ENCODE results near the gene AP3S2. TPM values are rescaled to one million over a fixed set of nuclear protein-coding genes. Genes with fewer than 3 reads are reported as not detected.

AP3S2 gene
- total and polyA plus RNA-seq, 2 of the 8 experiments (the other 6 are each of a cell fraction or from before 2014, with no cell fraction given), result 19.2 to 45.4 TPM

- H2AK5ac ChIP-seq (ENCODE audit: low read depth, low read length), result no peak overlapping the region
- H3K79me2 ChIP-seq (ENCODE audit: control insufficient read depth in 1 of 2, insufficient read depth in 2 of 2, low read length in 2 of 2), result no peaks in the 10 kb centered on the region
- 85% methylated on average over 3 of the region's 3 CpGs; no CpG with 5 or more reads in 1 of the 2 experiments for WGBS, 2 experiments (ENCODE audit: extremely low coverage in 1 of 2, insufficient coverage in 1 of 2, insufficient read length in 1 of 2, insufficient replicate concordance in 2 of 2, low coverage in 1 of 2, low lambda C conversion rate in 2 of 2, missing lambda C conversion rate in 1 of 2)
These were observed 33.4 kb downstream of the AP3S2 start for GRCh38 chr15:89860431-89860830.

More at GRCh38 chr15:89860431-89860830, 33.4 kb downstream of the AP3S2 start:
- Histone ChIP-seq H4K5ac (ENCODE audit: insufficient read length, low read depth, low read length) (no peak overlapping the region), H2BK120ac (replicated peaks; ENCODE audit: low read depth, low read length) (no peak overlapping the region), H3K4me3 (ENCODE audit: extremely low read depth in 1 of 4, insufficient read depth in 2 of 4, low read depth in 3 of 4, low read length in 4 of 4) (no peak overlapping the region), H3K9ac (replicated peaks in 1 of 4; ENCODE audit: extremely low read depth in 1 of 4, low read depth in 3 of 4, low read length in 3 of 4) (no peak overlapping the region), H3K4me2 (ENCODE audit: insufficient read depth in 1 of 2, low read depth in 2 of 2, low read length in 2 of 2) (no peak overlapping the region), H3K27ac (ENCODE audit: low read depth, low read length) (no peak overlapping the region), H3K23ac (ENCODE audit: insufficient read length) (no peak overlapping the region), H3K4me1 (replicated peaks in 1 of 4; ENCODE audit: control insufficient read depth in 3 of 4, insufficient read depth in 4 of 4, low read length in 3 of 4) (no peaks in the 10 kb centered on the region), H4K91ac (replicated peaks; ENCODE audit: insufficient read length, low read length) (no peak overlapping the region), H3K23me2 (ENCODE audit: low read depth, low read length) (no peaks in the 10 kb centered on the region), H3K27me3 (replicated peaks in 1 of 4; ENCODE audit: control insufficient read depth in 3 of 4, extremely low read depth in 1 of 4, insufficient read depth in 3 of 4, low read length in 3 of 4) (no peaks in the 10 kb centered on the region), H2BK20ac (ENCODE audit: low read length) (no peak overlapping the region), H3K56ac (replicated peaks; ENCODE audit: insufficient read length, low read depth, low read length) (no peak overlapping the region), H2AFZ (ENCODE audit: low read length) (no peak overlapping the region), H4K20me1 (replicated peaks in 1 of 2; ENCODE audit: control insufficient read depth in 1 of 2, insufficient read depth in 2 of 2, low read length in 2 of 2) (no peaks in the 10 kb centered on the region), H3K18ac (ENCODE audit: extremely low read depth, low read length) (no peak overlapping the region), H2BK5ac (ENCODE audit: low read depth, low read length) (no peak overlapping the region), H2BK15ac (ENCODE audit: low read length) (no peak overlapping the region), H3K9me3 (ENCODE audit: insufficient read depth in 2 of 2, low read depth in 1 of 2, low read length in 1 of 2) (no peaks in the 10 kb centered on the region), H3K36me3 (ENCODE audit: control insufficient read depth in 2 of 4, insufficient read depth in 4 of 4, low read length in 3 of 4) (peaks cover 0 to 17% (median 8%) of the 10 kb centered on the region in 4 experiments; a peak in 4 of 8 replicates), H3K79me1 (ENCODE audit: low read depth, low read length) (no peaks in the 10 kb centered on the region), H3K14ac (ENCODE audit: insufficient read length) (no peak overlapping the region), H2BK12ac (ENCODE audit: low read depth, low read length) (no peak overlapping the region), H4K8ac (ENCODE audit: extremely low read depth, insufficient read depth, low read length) (no peak overlapping the region), H3K4ac (replicated peaks; ENCODE audit: insufficient read length, low read depth, low read length) (no peak overlapping the region)
- DNase-seq (ENCODE audit: low read depth in 1 of 2, low spot score in 2 of 2) (no peak), FAIRE-seq (no peak)
- ChIA-PET POLR2A (ENCODE audit: partially characterized antibody) (no interaction called here), CTCF (ENCODE audit: partially characterized antibody) (interaction anchor here (0.7 to 4.2 kb wide), 4 partner anchors 15 to 99 kb away, joined by 4 to 24 read pairs (median 6); no protein-coding TSS in a partner anchor)
- no peak for TF ChIP-seq SIX5 (IDR thresholded peaks at IDR 0.05; ENCODE audit: low read depth, low read length)
- TF ChIP-seq SAP30 (IDR thresholded peaks at IDR 0.05; ENCODE audit: insufficient read depth, insufficient replicate concordance, low read length), result no peak
